ENCODE results near the gene PECR. TPM values are rescaled to one million over a fixed set of nuclear protein-coding genes. Genes with fewer than 3 reads are reported as not detected.

The PECR gene
- total and polyA plus RNA-seq, 2 of the 13 experiments (the other 11 are each of a cell fraction or from before 2014, with no cell fraction given), result 151 to 153 TPM

GRCh38 chr2:216083464-216084281 is 2.1 kb upstream of the PECR start (continued):
- TF ChIP-seq, protein P1, sequence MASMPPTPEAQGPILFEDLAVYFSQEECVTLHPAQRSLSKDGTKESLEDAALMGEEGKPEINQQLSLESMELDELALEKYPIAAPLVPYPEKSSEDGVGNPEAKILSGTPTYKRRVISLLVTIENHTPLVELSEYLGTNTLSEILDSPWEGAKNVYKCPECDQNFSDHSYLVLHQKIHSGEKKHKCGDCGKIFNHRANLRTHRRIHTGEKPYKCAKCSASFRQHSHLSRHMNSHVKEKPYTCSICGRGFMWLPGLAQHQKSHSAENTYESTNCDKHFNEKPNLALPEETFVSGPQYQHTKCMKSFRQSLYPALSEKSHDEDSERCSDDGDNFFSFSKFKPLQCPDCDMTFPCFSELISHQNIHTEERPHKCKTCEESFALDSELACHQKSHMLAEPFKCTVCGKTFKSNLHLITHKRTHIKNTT (CRISPR knock-in tag; IDR thresholded peaks at IDR 0.05), result no peak
- TF ChIP-seq POGZ (CRISPR knock-in tag; IDR thresholded peaks at IDR 0.05) (peak; percentile 60; the same call in 1 of the 2 replicates), MAZ (IDR thresholded peaks at IDR 0.05; ENCODE audit: borderline replicate concordance, low read depth, low read length) (no peak), MAZ (CRISPR knock-in tag; IDR thresholded peaks at IDR 0.05; ENCODE audit: low read depth) (no peak), U2AF2 (IDR thresholded peaks at IDR 0.05; ENCODE audit: low read depth, low read length) (no peak), ZBTB7B (CRISPR knock-in tag; IDR thresholded peaks at IDR 0.05) (peak; percentile 77; the same call in 1 of the 2 replicates), PITX1 (CRISPR knock-in tag; IDR thresholded peaks at IDR 0.05) (peak; percentile 43; the same call in 1 of the 2 replicates), SNAPC4 (CRISPR knock-in tag; IDR thresholded peaks at IDR 0.05) (no peak), TEAD3 (CRISPR knock-in tag; optimal IDR thresholded peaks at IDR 0.05; ENCODE audit: borderline replicate concordance) (peak; percentile 66), MXI1 (IDR thresholded peaks at IDR 0.05; ENCODE audit: borderline replicate concordance, low read depth, low read length) (peak; percentile 55; the same call in 1 of the 3 replicates), KDM5B (CRISPR knock-in tag; IDR thresholded peaks at IDR 0.05; ENCODE audit: borderline replicate concordance) (peak; percentile 64; the same call in 1 of the 2 replicates), KLF6 (CRISPR knock-in tag; IDR thresholded peaks at IDR 0.05) (peak; percentile 38; the same call in 1 of the 2 replicates), ZNF614 (CRISPR knock-in tag; IDR thresholded peaks at IDR 0.05; ENCODE audit: borderline replicate concordance) (0 out of 2 replicates have a peak, but pooled peaks have one; percentile 43), ZNF644 (CRISPR knock-in tag; IDR thresholded peaks at IDR 0.05; ENCODE audit: low read depth) (no peak), ZBTB39 (CRISPR knock-in tag; IDR thresholded peaks at IDR 0.05) (0 out of 2 replicates have a peak, but pooled peaks have one; percentile 23)
- TF ChIP-seq, protein P2, sequence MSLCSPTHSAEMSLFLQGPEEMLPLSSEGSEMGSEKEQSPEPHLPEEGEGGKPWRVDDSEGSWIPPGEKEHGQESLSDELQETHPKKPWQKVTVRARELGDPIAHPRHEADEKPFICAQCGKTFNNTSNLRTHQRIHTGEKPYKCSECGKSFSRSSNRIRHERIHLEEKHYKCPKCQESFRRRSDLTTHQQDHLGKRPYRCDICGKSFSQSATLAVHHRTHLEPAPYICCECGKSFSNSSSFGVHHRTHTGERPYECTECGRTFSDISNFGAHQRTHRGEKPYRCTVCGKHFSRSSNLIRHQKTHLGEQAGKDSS (CRISPR knock-in tag; IDR thresholded peaks at IDR 0.05; ENCODE audit: borderline replicate concordance, low read depth), result no peak
- TF ChIP-seq, protein P3, sequence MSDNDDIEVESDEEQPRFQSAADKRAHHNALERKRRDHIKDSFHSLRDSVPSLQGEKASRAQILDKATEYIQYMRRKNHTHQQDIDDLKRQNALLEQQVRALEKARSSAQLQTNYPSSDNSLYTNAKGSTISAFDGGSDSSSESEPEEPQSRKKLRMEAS (IDR thresholded peaks at IDR 0.05), result peak; percentile 56
